HCT116 (cell line): ENCODE measurements around the gene TBC1D1.

ENCODE experiments used
- CEBPB ChIP-seq: IDR thresholded peaks from 2 replicates; pipeline ENCODE4 v1.6.1; 2012; ENCODE audit warnings: low read depth
- ELF1 ChIP-seq: IDR thresholded peaks from 2 replicates; pipeline ENCODE4 v1.6.1; 2012; ENCODE audit warnings: low read depth, borderline replicate concordance
- FOSL1 ChIP-seq: IDR thresholded peaks from 2 replicates; pipeline ENCODE4 v1.6.1; 2012; ENCODE audit warnings: low read depth
- POLR2A ChIP-seq: IDR thresholded peaks from 2 replicates; pipeline ENCODE4 v1.7.0; 2011; ENCODE audit warnings: borderline replicate concordance; ENCODE audit not compliant: insufficient read depth, insufficient read length; ENCODE audit errors: extremely low read depth
- POLR2AphosphoS5 ChIP-seq: IDR thresholded peaks from 2 replicates; pipeline ENCODE4 v1.6.1; 2011; ENCODE audit warnings: mild to moderate bottlenecking, low read depth, low read length, moderate library complexity
- REST ChIP-seq: IDR thresholded peaks from 2 replicates; pipeline ENCODE4 v1.6.1; 2012; ENCODE audit warnings: low read depth
- SIN3A ChIP-seq: IDR thresholded peaks from 2 replicates; pipeline ENCODE4 v1.6.1; 2012; ENCODE audit warnings: low read depth
- SP1 ChIP-seq: IDR thresholded peaks from 2 replicates; pipeline ENCODE4 v1.6.1; 2012; ENCODE audit warnings: low read depth
- SRF ChIP-seq: IDR thresholded peaks from 2 replicates; pipeline ENCODE4 v1.6.1; 2012; ENCODE audit warnings: low read depth
- TCF7L2 ChIP-seq: IDR thresholded peaks from 2 replicates; pipeline ENCODE4 v1.7.0; 2011; ENCODE audit warnings: borderline replicate concordance, inconsistent platforms; ENCODE audit not compliant: insufficient read depth, insufficient read length; ENCODE audit errors: extremely low read depth
- TF ChIP-seq, protein P1 (sequence below), 3 experiments: fragments of 200-600 bp in 1 of 3; sonication (generic) in 1 of 3; IDR thresholded peaks in 2 of 3; conservative IDR thresholded peaks in 1 of 3; 2 replicates each; pipeline ENCODE4 v1.5.1; 2012 to 2017; ENCODE audit warnings: low read depth in 2 of 3, low read length in 2 of 3, antibody characterized with exemption in 1 of 3, borderline replicate concordance in 1 of 3, control low read depth in 1 of 3, mild to moderate bottlenecking in 1 of 3, mixed read lengths in 1 of 3, mixed run types in 1 of 3, moderate library complexity in 1 of 3; ENCODE audit not compliant: insufficient read depth in 1 of 3
- TF ChIP-seq, protein P2 (sequence below): IDR thresholded peaks from 2 replicates; pipeline ENCODE4 v1.6.1; 2012

- TF ChIP-seq SP1: no peak
- no peak for TF ChIP-seq REST
- TF ChIP-seq SIN3A: no peak
- TF ChIP-seq, protein P1, sequence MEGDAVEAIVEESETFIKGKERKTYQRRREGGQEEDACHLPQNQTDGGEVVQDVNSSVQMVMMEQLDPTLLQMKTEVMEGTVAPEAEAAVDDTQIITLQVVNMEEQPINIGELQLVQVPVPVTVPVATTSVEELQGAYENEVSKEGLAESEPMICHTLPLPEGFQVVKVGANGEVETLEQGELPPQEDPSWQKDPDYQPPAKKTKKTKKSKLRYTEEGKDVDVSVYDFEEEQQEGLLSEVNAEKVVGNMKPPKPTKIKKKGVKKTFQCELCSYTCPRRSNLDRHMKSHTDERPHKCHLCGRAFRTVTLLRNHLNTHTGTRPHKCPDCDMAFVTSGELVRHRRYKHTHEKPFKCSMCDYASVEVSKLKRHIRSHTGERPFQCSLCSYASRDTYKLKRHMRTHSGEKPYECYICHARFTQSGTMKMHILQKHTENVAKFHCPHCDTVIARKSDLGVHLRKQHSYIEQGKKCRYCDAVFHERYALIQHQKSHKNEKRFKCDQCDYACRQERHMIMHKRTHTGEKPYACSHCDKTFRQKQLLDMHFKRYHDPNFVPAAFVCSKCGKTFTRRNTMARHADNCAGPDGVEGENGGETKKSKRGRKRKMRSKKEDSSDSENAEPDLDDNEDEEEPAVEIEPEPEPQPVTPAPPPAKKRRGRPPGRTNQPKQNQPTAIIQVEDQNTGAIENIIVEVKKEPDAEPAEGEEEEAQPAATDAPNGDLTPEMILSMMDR (IDR thresholded peaks at IDR 0.05 in 2 of 3, conservative IDR thresholded peaks at IDR 0.05 in 1 of 3; ENCODE audit: borderline replicate concordance in 1 of 3, insufficient read depth in 1 of 3, low read depth in 2 of 3, low read length in 2 of 3): no peak
- no peak for TF ChIP-seq CEBPB
- TF ChIP-seq POLR2AphosphoS5: no peak
- no peak for TF ChIP-seq SRF
- TF ChIP-seq ELF1: no peak
- no peak for TF ChIP-seq FOSL1
- TF ChIP-seq TCF7L2: no peak
- TF ChIP-seq, protein P2, sequence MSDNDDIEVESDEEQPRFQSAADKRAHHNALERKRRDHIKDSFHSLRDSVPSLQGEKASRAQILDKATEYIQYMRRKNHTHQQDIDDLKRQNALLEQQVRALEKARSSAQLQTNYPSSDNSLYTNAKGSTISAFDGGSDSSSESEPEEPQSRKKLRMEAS: no peak
- TF ChIP-seq POLR2A: no peak
Measured at GRCh38 chr4:37948542-37948941, 57.7 kb downstream of the TBC1D1 start.
